Measurements from ENCODE around the gene HIBADH. TPM values are rescaled to one million over a fixed set of nuclear protein-coding genes. Genes with fewer than 3 reads are reported as not detected.

HIBADH gene
- total RNA-seq, 4 donors from 2014 or later: 42.2 to 56.4 (median 49.0) TPM

DNA sequence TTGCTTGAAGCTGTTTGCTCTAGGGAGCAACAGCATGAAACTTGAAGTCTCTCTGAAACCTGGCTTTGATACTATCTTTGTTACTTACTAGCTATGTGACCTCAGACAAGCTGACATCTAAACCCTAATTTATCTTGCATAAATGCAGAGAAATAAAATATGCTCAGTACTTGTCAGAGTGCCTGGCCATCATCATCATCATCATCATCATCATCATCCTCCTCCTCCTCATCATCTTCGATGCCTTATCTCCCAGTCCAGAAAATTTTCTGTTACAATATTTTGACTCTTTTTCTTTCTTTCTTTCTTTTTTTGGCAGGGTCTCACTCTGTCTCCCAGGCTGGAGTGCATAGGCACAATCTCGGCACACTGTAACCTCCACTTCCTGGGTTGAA is 42.5 kb upstream of the HIBADH start:
- no peak for ATAC-seq

GRCh38 chr7:27704422-27705199 is 41.9 kb upstream of the HIBADH start:
- ATAC-seq: no peak
- in situ Hi-C loops (cut with MboI; ENCODE audit: low sequenced_read_pairs in 4 of 4): no loop called here
- H3K27ac ChIP-seq: no peak overlapping the region
- no peaks in the 10 kb centered on the region for H3K36me3 ChIP-seq
- no peak for DNase-seq
- TF ChIP-seq POLR2A (IDR thresholded peaks at IDR 0.05): no peak
- TF ChIP-seq, protein P1, sequence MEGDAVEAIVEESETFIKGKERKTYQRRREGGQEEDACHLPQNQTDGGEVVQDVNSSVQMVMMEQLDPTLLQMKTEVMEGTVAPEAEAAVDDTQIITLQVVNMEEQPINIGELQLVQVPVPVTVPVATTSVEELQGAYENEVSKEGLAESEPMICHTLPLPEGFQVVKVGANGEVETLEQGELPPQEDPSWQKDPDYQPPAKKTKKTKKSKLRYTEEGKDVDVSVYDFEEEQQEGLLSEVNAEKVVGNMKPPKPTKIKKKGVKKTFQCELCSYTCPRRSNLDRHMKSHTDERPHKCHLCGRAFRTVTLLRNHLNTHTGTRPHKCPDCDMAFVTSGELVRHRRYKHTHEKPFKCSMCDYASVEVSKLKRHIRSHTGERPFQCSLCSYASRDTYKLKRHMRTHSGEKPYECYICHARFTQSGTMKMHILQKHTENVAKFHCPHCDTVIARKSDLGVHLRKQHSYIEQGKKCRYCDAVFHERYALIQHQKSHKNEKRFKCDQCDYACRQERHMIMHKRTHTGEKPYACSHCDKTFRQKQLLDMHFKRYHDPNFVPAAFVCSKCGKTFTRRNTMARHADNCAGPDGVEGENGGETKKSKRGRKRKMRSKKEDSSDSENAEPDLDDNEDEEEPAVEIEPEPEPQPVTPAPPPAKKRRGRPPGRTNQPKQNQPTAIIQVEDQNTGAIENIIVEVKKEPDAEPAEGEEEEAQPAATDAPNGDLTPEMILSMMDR (IDR thresholded peaks at IDR 0.05 in 4 of 5, conservative IDR thresholded peaks at IDR 0.05 in 1 of 5): no peak
- intact Hi-C loops (cut with DNase I; ENCODE audit: low total_unique reads): no loop called here
- no peaks in the 10 kb centered on the region for H3K9me3 ChIP-seq
- no peak overlapping the region for H3K4me3 ChIP-seq
- H3K27me3 ChIP-seq: no peaks in the 10 kb centered on the region
- H3K4me1 ChIP-seq: no peaks in the 10 kb centered on the region

More for the DNA sequence above, 42.5 kb upstream of the HIBADH start:
- TF ChIP-seq POLR2A (IDR thresholded peaks at IDR 0.05): no peak
- TF ChIP-seq, protein P1 (IDR thresholded peaks at IDR 0.05 in 4 of 5, conservative IDR thresholded peaks at IDR 0.05 in 1 of 5): no peak
- H3K4me3 ChIP-seq: no peak overlapping the region
- H3K27me3 ChIP-seq: no peaks in the 10 kb centered on the region
- no peaks in the 10 kb centered on the region for H3K36me3 ChIP-seq
- H3K27ac ChIP-seq: no peak overlapping the region
- DNase-seq: no peak
- in situ Hi-C loops (cut with MboI; ENCODE audit: low sequenced_read_pairs in 4 of 4) (no loop called here), intact Hi-C loops (cut with DNase I; ENCODE audit: low total_unique reads) (no loop called here)
- no peaks in the 10 kb centered on the region for H3K9me3 ChIP-seq
- no peaks in the 10 kb centered on the region for H3K4me1 ChIP-seq

DNA sequence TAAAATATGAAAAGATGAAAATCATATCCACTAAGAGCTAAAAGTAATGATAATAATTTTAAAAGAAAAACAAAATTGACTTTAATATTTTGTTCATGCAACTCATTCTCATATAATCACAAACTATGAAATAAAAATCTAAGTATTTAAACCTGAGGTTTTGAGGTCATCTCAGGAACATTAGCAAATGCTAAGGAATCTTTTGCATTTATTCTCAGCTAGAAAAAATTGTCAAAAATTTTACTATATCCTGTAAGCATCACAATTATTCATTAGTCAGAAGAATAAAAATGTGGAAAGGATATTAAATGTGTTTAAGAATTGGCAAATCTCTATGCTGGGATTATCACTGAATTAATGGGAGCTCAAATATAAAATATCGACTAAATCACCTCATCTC is 40.5 kb upstream of the HIBADH start:
- no peak overlapping the region for H3K4me3 ChIP-seq
- in situ Hi-C loops (cut with MboI; ENCODE audit: low sequenced_read_pairs in 4 of 4) (no loop called here), intact Hi-C loops (cut with DNase I; ENCODE audit: low total_unique reads) (no loop called here)
- no peak overlapping the region for H3K27ac ChIP-seq
- ATAC-seq: no peak
- no peaks in the 10 kb centered on the region for H3K27me3 ChIP-seq
- H3K36me3 ChIP-seq: no peaks in the 10 kb centered on the region
- TF ChIP-seq, protein P1 (IDR thresholded peaks at IDR 0.05 in 4 of 5, conservative IDR thresholded peaks at IDR 0.05 in 1 of 5): no peak
- no peak for TF ChIP-seq POLR2A (IDR thresholded peaks at IDR 0.05)
- H3K9me3 ChIP-seq: no peaks in the 10 kb centered on the region
- DNase-seq: no peak
- H3K4me1 ChIP-seq: no peaks in the 10 kb centered on the region

DNA sequence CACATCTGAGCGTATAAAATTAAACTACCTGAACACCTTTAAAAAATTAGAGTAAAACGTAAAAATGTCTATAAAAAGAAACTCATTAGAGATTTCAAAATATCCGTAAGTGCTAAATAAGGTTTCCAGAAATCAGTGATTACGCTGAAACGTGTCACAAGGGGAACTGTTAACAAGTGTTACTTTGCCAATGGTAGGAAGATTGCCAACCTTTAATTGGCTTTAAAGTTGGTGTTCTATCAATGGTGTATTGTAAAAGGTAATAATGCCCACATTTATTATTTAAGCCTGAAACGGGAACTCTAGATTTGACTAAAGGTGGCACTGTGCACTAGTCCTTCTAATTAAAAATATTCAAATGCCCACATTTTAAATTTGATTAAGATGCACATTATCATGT is 37.8 kb upstream of the HIBADH start:
- no peak for ATAC-seq
- H3K27me3 ChIP-seq: no peaks in the 10 kb centered on the region
- DNase-seq: no peak
- intact Hi-C loops (cut with DNase I; ENCODE audit: low total_unique reads): no loop called here
- H3K27ac ChIP-seq: no peak overlapping the region
- H3K4me3 ChIP-seq: no peak overlapping the region
- no peak for TF ChIP-seq POLR2A (IDR thresholded peaks at IDR 0.05)
- TF ChIP-seq, protein P1 (IDR thresholded peaks at IDR 0.05 in 4 of 5, conservative IDR thresholded peaks at IDR 0.05 in 1 of 5): no peak
- H3K4me1 ChIP-seq: no peaks in the 10 kb centered on the region
- no peaks in the 10 kb centered on the region for H3K9me3 ChIP-seq
- in situ Hi-C loops (cut with MboI; ENCODE audit: low sequenced_read_pairs in 4 of 4): no loop called here
- no peaks in the 10 kb centered on the region for H3K36me3 ChIP-seq

Data from gastrocnemius medialis (tissue), 4 donors.